ENCODE measurements around the gene SFXN3. TPM values are rescaled to one million over a fixed set of nuclear protein-coding genes. Genes with fewer than 3 reads are reported as not detected.
A peak's percentile ranks its signal among the peaks of the same experiment; 100 is the strongest.
"Not testable (repeated sequence)": the region's sequence is repeated elsewhere in the genome, so short reads cannot be mapped to it uniquely, and the experiment has no call there.

The SFXN3 gene
- polyA plus RNA-seq, 1 experiment: 77.8 TPM

- Histone ChIP-seq H3K4me3 (ENCODE audit: low read depth, low read length) (peak overlapping the region; percentile 96), H3K27me3 (ENCODE audit: control insufficient read depth, insufficient read depth, low read length) (no peaks in the 10 kb centered on the region), H3K9me3 (ENCODE audit: control insufficient read depth, insufficient read depth, low read length) (no peaks in the 10 kb centered on the region; the same call in 1 of the 2 replicates), H3K27ac (ENCODE audit: low read depth, low read length) (peak overlapping the region; percentile 99)
- DNase-seq (ENCODE audit: low read depth, low spot score): no peak
- no peak for TF ChIP-seq CTCF (IDR thresholded peaks at IDR 0.05; ENCODE audit: low read depth, low read length)
- ChIA-PET CTCF (interaction anchor here (0.9 to 3.2 kb wide), 2 partner anchors 14 to 17 kb away, joined by 3 to 19 read pairs; no protein-coding TSS in a partner anchor), POLR2A (interaction anchor here (1.5 kb wide), 1 partner anchor 29 kb away, joined by 4 read pairs; no protein-coding TSS in a partner anchor)
These were observed 2.2 kb downstream of the SFXN3 start for GRCh38 chr10:101033276-101033675.

GRCh38 chr10:101034404-101034803, 3.4 kb downstream of the SFXN3 start:
- H3K9me3 ChIP-seq (ENCODE audit: control insufficient read depth, insufficient read depth, low read length); POLR2A ChIA-PET; H3K27me3 ChIP-seq (ENCODE audit: control insufficient read depth, insufficient read depth, low read length); H3K4me3 ChIP-seq (ENCODE audit: low read depth, low read length); DNase-seq (ENCODE audit: low read depth, low spot score); H3K27ac ChIP-seq (ENCODE audit: low read depth, low read length): not testable (repeated sequence)
- CTCF ChIA-PET: interaction anchor here (0.6 to 3.2 kb wide), 6 partner anchors 9 to 42 kb away, joined by 3 to 19 read pairs (median 3); no protein-coding TSS in a partner anchor

- ChIA-PET CTCF (interaction anchor here (1.0 to 3.2 kb wide), 4 partner anchors 9 to 25 kb away, joined by 3 to 19 read pairs (median 5); no protein-coding TSS in a partner anchor), POLR2A (no interaction called here)
- DNase-seq (ENCODE audit: low read depth, low spot score): no peak
- no peak for TF ChIP-seq CTCF (IDR thresholded peaks at IDR 0.05; ENCODE audit: low read depth, low read length)
- Histone ChIP-seq H3K27me3 (ENCODE audit: control insufficient read depth, insufficient read depth, low read length) (no peaks in the 10 kb centered on the region), H3K27ac (ENCODE audit: low read depth, low read length) (no peak overlapping the region), H3K4me3 (ENCODE audit: low read depth, low read length) (no peak overlapping the region), H3K9me3 (ENCODE audit: control insufficient read depth, insufficient read depth, low read length) (no peaks in the 10 kb centered on the region; the same call in 1 of the 2 replicates)
These were observed 4.3 kb downstream of the SFXN3 start for GRCh38 chr10:101035314-101035713.

- Histone ChIP-seq H3K27me3 (ENCODE audit: control insufficient read depth, insufficient read depth, low read length) (no peaks in the 10 kb centered on the region), H3K27ac (ENCODE audit: low read depth, low read length) (no peak overlapping the region), H3K4me3 (ENCODE audit: low read depth, low read length) (no peak overlapping the region), H3K9me3 (ENCODE audit: control insufficient read depth, insufficient read depth, low read length) (no peaks in the 10 kb centered on the region; the same call in 1 of the 2 replicates)
- DNase-seq (ENCODE audit: low read depth, low spot score): no peak
- ChIA-PET POLR2A (no interaction called here), CTCF (interaction anchor here (1.1 to 3.2 kb wide), 3 partner anchors 10 to 22 kb away, joined by 3 to 19 read pairs (median 7); no protein-coding TSS in a partner anchor)
- TF ChIP-seq CTCF (IDR thresholded peaks at IDR 0.05; ENCODE audit: low read depth, low read length): no peak
These were observed 5.1 kb downstream of the SFXN3 start for GRCh38 chr10:101035916-101036702.

GRCh38 chr10:101036726-101037125, 5.7 kb downstream of the SFXN3 start:
- TF ChIP-seq CTCF (IDR thresholded peaks at IDR 0.05; ENCODE audit: low read depth, low read length): no peak
- Histone ChIP-seq H3K9me3 (ENCODE audit: control insufficient read depth, insufficient read depth, low read length) (no peaks in the 10 kb centered on the region; the same call in 1 of the 2 replicates), H3K4me3 (ENCODE audit: low read depth, low read length) (no peak overlapping the region), H3K27me3 (ENCODE audit: control insufficient read depth, insufficient read depth, low read length) (no peaks in the 10 kb centered on the region), H3K27ac (ENCODE audit: low read depth, low read length) (no peak overlapping the region)
- ChIA-PET POLR2A (interaction anchor here (0.6 kb wide), 1 partner anchor 664 kb away, joined by 3 read pairs; no protein-coding TSS in a partner anchor), CTCF (interaction anchor here (2.0 kb wide), 1 partner anchor 23 kb away, joined by 7 read pairs; no protein-coding TSS in a partner anchor)
- no peak for DNase-seq (ENCODE audit: low read depth, low spot score)
